Psoas muscle (tissue), 8 donors: ENCODE data around the gene GOLGA8T. TPM values are rescaled to one million over a fixed set of nuclear protein-coding genes. Genes with fewer than 3 reads are reported as not detected.
A peak's percentile ranks its signal among the peaks of the same experiment; 100 is the strongest.
"Not testable (repeated sequence)": the region's sequence is repeated elsewhere in the genome, so short reads cannot be mapped to it uniquely, and the experiment has no call there.

Source experiments
- ATAC-seq, 4 donors: fragments of 200-7000 bp; cut with Tn5 transposase; one replicate each; pipeline ENCODE4 v1.9.1; 2020; ENCODE audit warnings: moderate library complexity in 3 of 4, mild to moderate bottlenecking in 2 of 4
- DNase-seq, 2 donors: peaks; one replicate each; pipeline ENCODE4 v3.0.0-alpha.2; 2020
- H3K27ac ChIP-seq: fragments of 200-600 bp; one replicate; pipeline ENCODE4 v1.8.0; 2022
- H3K27me3 ChIP-seq, 3 donors: fragments of 200-600 bp in 1 of 3; one replicate each; pipeline versions ENCODE4 v1.6.1 to v1.8.0; 2013 to 2022; ENCODE audit warnings: low read length in 2 of 3, mild to moderate bottlenecking in 2 of 3, moderate library complexity in 1 of 3; ENCODE audit not compliant: insufficient read depth in 3 of 3
- H3K36me3 ChIP-seq, 2 donors: fragments of 200-600 bp in 1 of 2; one replicate each; pipeline versions ENCODE4 v1.6.1 to v1.8.0; 2013 to 2022; ENCODE audit warnings: low read depth in 1 of 2, mild to moderate bottlenecking in 1 of 2, moderate library complexity in 1 of 2; ENCODE audit not compliant: insufficient read depth in 1 of 2
- H3K4me1 ChIP-seq: fragments of 200-600 bp; one replicate; pipeline ENCODE4 v1.8.0; 2022
- H3K4me3 ChIP-seq: fragments of 200-600 bp; one replicate; pipeline ENCODE4 v1.8.0; 2022; ENCODE audit warnings: mild to moderate bottlenecking
- H3K9me3 ChIP-seq: fragments of 200-600 bp; one replicate; pipeline ENCODE4 v1.8.0; 2022
- WGBS, 3 donors: extraction: QIAGEN DNeasy Blood & Tissue Kit; methylation state at CpG; one replicate each; pipeline versions ENCODE4 v1.1.6 to v1.1.7; 2013; 5-methylcytosine and 5-hydroxymethylcytosine counted together
- intact Hi-C, 2 donors: fragments of 100-400 bp; cut with DNase I; formaldehyde crosslinking; loops; one replicate each; pipeline versions ENCODE4 v1.11.0 to v1.14.2; 2022
- long read RNA-seq, 2 donors: library from polyadenylated mRNA; unstranded; transcript quantifications; one replicate each; pipeline ENCODE4 v2.0.0, GENCODE V29; 2021
- polyA plus RNA-seq, 3 donors: library from polyadenylated mRNA; stranded (reverse); fragments of 200-250 nt; gene quantifications; one replicate each; pipeline ENCODE4 v1.2.3, GENCODE V29; 2013
- total RNA-seq, 4 donors: library from RNA; stranded (reverse); fragmentation: NEBNext Ultra II Directional in 2 of 4; extraction: Animal tissue kit (Norgen Biotek cat#: 25700) in 2 of 4; gene quantifications; one replicate each; pipeline versions ENCODE4 v1.2.1 to v1.2.4, GENCODE V29; 2021 to 2023
- donor health status: healthy with polysubstance abuse.
- donor health status: DM: no; HTN: no; CAD: no; lungs with moderate emphysema.
- donor health status: Bipolar disorder and iron deficiency.
- donor health status: healthy.
- donor health status: DM: yes; HTN: yes; CAD: no.
- donor health status: DM: no; HTN: no; CAD: no.
- donor health status: DM: no; HTN: no; CAD: no.
- donor health status: DM: yes; HTN: yes; CAD: no.

GOLGA8T gene
- total RNA-seq (under 1 TPM in 1 of 4 donors, not detected in 3; 0.15 TPM), polyA plus RNA-seq (not detected)
- long read RNA-seq, donor 1, result 0 reads
- long read RNA-seq, donor 2, result 0 reads

- intact Hi-C loops, H3K9me3 ChIP-seq, H3K4me3 ChIP-seq, H3K4me1 ChIP-seq, H3K36me3 ChIP-seq, H3K27me3 ChIP-seq, DNase-seq, H3K27ac ChIP-seq, ATAC-seq: not testable (repeated sequence)
- no CpG with 5 or more reads among the region's 7 CpGs for WGBS, 3 donors
These were observed at the start of gene GOLGA8T for GRCh38 chr15:30134751-30135150. Gene GOLGA8T, plus strand, starts transcription at chr15:30135051. Its CDS starts 98 bp downstream, at chr15:30135149.

- no CpG with 5 or more reads among the region's 8 CpGs for WGBS, 3 donors
- intact Hi-C loops, result not testable (repeated sequence)
These were observed 37.0 kb upstream of the GOLGA8T start for GRCh38 chr15:30097827-30098226.

GRCh38 chr15:30102890-30103289, 32.0 kb upstream of the GOLGA8T start:
- H3K27ac ChIP-seq, intact Hi-C loops, H3K4me3 ChIP-seq, H3K36me3 ChIP-seq, H3K9me3 ChIP-seq, DNase-seq, H3K27me3 ChIP-seq, ATAC-seq, H3K4me1 ChIP-seq: not testable (repeated sequence)
- WGBS, 3 donors, result no CpG with 5 or more reads among the region's 12 CpGs

More at GRCh38 chr15:30097827-30098226, 37.0 kb upstream of the GOLGA8T start:
- DNase-seq, H3K9me3 ChIP-seq, H3K27me3 ChIP-seq, H3K4me1 ChIP-seq, ATAC-seq, H3K27ac ChIP-seq, H3K36me3 ChIP-seq, H3K4me3 ChIP-seq: not testable (repeated sequence)

- DNase-seq, H3K4me1 ChIP-seq, H3K27ac ChIP-seq, H3K36me3 ChIP-seq, intact Hi-C loops, H3K27me3 ChIP-seq, H3K9me3 ChIP-seq: not testable (repeated sequence)
- H3K4me3 ChIP-seq, result peak overlapping the region; percentile 36
- 0 to 7% (median 1%) methylated on average over 5 to 18 of the region's 42 CpGs for WGBS, 3 donors
- peak in 2 of 4 donors; percentile 40 to 48 for ATAC-seq
These were observed 30.8 kb upstream of the GOLGA8T start for GRCh38 chr15:30103941-30104507.

GRCh38 chr15:30110591-30110990, 24.3 kb upstream of the GOLGA8T start:
- no CpG with 5 or more reads among the region's 4 CpGs for WGBS, 3 donors
- DNase-seq, H3K27ac ChIP-seq, H3K4me3 ChIP-seq, H3K27me3 ChIP-seq, intact Hi-C loops, H3K9me3 ChIP-seq, ATAC-seq, H3K36me3 ChIP-seq, H3K4me1 ChIP-seq: not testable (repeated sequence)

GRCh38 chr15:30130066-30130465, 4.8 kb upstream of the GOLGA8T start:
- H3K9me3 ChIP-seq, H3K4me3 ChIP-seq, ATAC-seq, DNase-seq, H3K36me3 ChIP-seq, intact Hi-C loops, H3K4me1 ChIP-seq, H3K27ac ChIP-seq, H3K27me3 ChIP-seq: not testable (repeated sequence)
- 0 to 5% (median 0%) methylated on average over 1 of the region's 2 CpGs for WGBS, 3 donors

- H3K36me3 ChIP-seq, DNase-seq, H3K9me3 ChIP-seq, H3K4me3 ChIP-seq, ATAC-seq, intact Hi-C loops, H3K27ac ChIP-seq, H3K27me3 ChIP-seq, H3K4me1 ChIP-seq: not testable (repeated sequence)
- WGBS, 3 donors, result 48 to 73% methylated on average over 2 to 3 of the region's 5 CpGs; no CpG with 5 or more reads in 1 of the 3 donors
These were observed 8.4 kb downstream of the GOLGA8T start for GRCh38 chr15:30143246-30143645.

GRCh38 chr15:30149891-30150290, 15.0 kb downstream of the GOLGA8T start:
- peak in 1 of 4 donors; percentile 48 for ATAC-seq
- H3K27me3 ChIP-seq, DNase-seq, H3K27ac ChIP-seq, H3K36me3 ChIP-seq, intact Hi-C loops, H3K9me3 ChIP-seq, H3K4me3 ChIP-seq, H3K4me1 ChIP-seq: not testable (repeated sequence)
- WGBS, 3 donors, result no CpG with 5 or more reads among the region's 8 CpGs

- WGBS, 3 donors, result 76 to 86% (median 79%) methylated on average over 4 of the region's 4 CpGs
- ATAC-seq, H3K27me3 ChIP-seq, H3K27ac ChIP-seq, H3K36me3 ChIP-seq, H3K4me1 ChIP-seq, DNase-seq, H3K9me3 ChIP-seq, H3K4me3 ChIP-seq, intact Hi-C loops: not testable (repeated sequence)
These were observed 27.9 kb downstream of the GOLGA8T start for GRCh38 chr15:30162479-30163357.

- 49 to 55% (median 50%) methylated on average over 1 of the region's 2 CpGs for WGBS, 3 donors
- intact Hi-C loops, result not testable (repeated sequence)
These were observed 28.9 kb downstream of the GOLGA8T start for GRCh38 chr15:30163759-30164158.

GRCh38 chr15:30164257-30164656, 29.4 kb downstream of the GOLGA8T start:
- H3K4me1 ChIP-seq, H3K27me3 ChIP-seq, ATAC-seq, intact Hi-C loops, H3K36me3 ChIP-seq, H3K9me3 ChIP-seq, H3K27ac ChIP-seq, H3K4me3 ChIP-seq, DNase-seq: not testable (repeated sequence)
- 42 to 52% methylated on average over 1 to 2 of the region's 7 CpGs; no CpG with 5 or more reads in 1 of the 3 donors for WGBS, 3 donors

More at GRCh38 chr15:30163759-30164158, 28.9 kb downstream of the GOLGA8T start:
- not testable (repeated sequence) for H3K4me1 ChIP-seq, H3K27ac ChIP-seq, H3K9me3 ChIP-seq, H3K27me3 ChIP-seq, H3K36me3 ChIP-seq, DNase-seq, H3K4me3 ChIP-seq
- peak in 3 of 4 donors; percentile 43 to 67 (median 64) for ATAC-seq
